Endothelial cell of umbilical vein (primary cell): ENCODE measurements around the gene SLC29A3. TPM values are rescaled to one million over a fixed set of nuclear protein-coding genes. Genes with fewer than 3 reads are reported as not detected.

Experiments
- BruUV-seq: library from RNA; stranded (reverse); fragments of 400-500 nt; replicated peaks from 2 replicates; lab custom pipeline; 2021; lab: Mats Ljungman, UMichigan
- CTCF ChIA-PET: fragments of 300-600, 350-600 bp; sonication (Branson Sonifier 250); formaldehyde crosslinking; loops from one replicate; lab custom pipeline; 2021; ENCODE audit warnings: antibody characterized with exemption, inconsistent platforms; lab: Charles Lee
- POLR2A ChIA-PET: fragments of 300-600, 350-600 bp; sonication (Branson Sonifier 250); formaldehyde crosslinking; loops from one replicate; lab custom pipeline; 2021; ENCODE audit warnings: antibody characterized with exemption, inconsistent platforms; lab: Charles Lee
- DNase-seq: peaks from one replicate; pipeline ENCODE4 v3.0.0-alpha.2; 2011; ENCODE audit warnings: low read depth, low spot score
- FAIRE-seq: peaks from 2 replicates; lab custom pipeline; 2011; peaks lifted over from hg19 to GRCh38; lab: Jason Lieb, UNC
- H2AFZ ChIP-seq: 2 replicates; pipeline ENCODE4 v1.6.0; 2012; ENCODE audit warnings: low read depth, low read length, control low read depth, inconsistent platforms
- H3K27ac ChIP-seq: 2 replicates; pipeline ENCODE4 v1.5.1; 2011; ENCODE audit warnings: low read depth, mild to moderate bottlenecking, control low read depth, low read length, moderate library complexity; ENCODE audit not compliant: insufficient read depth
- H3K27me3 ChIP-seq, 2 experiments: 2 replicates each; pipeline versions ENCODE4 v1.6.0 to v1.6.1; 2011; ENCODE audit warnings: low read length in 2 of 2, mixed read lengths in 1 of 2; ENCODE audit not compliant: control insufficient read depth in 2 of 2, insufficient read depth in 2 of 2
- H3K36me3 ChIP-seq, 2 experiments: 2 replicates in 1 of 2; 3 replicates in 1 of 2; pipeline ENCODE4 v1.5.1; 2011; ENCODE audit warnings: low read length in 2 of 2, mild to moderate bottlenecking in 1 of 2, moderate library complexity in 1 of 2; ENCODE audit not compliant: control insufficient read depth in 2 of 2, insufficient read depth in 2 of 2; ENCODE audit errors: extremely low read depth in 1 of 2
- H3K4me1 ChIP-seq: 3 replicates; pipeline ENCODE4 v1.5.1; 2011; ENCODE audit warnings: mild to moderate bottlenecking, low read length; ENCODE audit not compliant: control insufficient read depth, insufficient read depth; ENCODE audit errors: extremely low read depth
- H3K4me2 ChIP-seq: 2 replicates; pipeline ENCODE4 v1.6.1; 2011; ENCODE audit warnings: low read length, control low read depth, mixed read lengths; ENCODE audit not compliant: insufficient read depth
- H3K4me3 ChIP-seq, 3 experiments: fragments of 200-600 bp in 1 of 3; sonication (generic), shearing (Covaris generic) in 1 of 3; replicated peaks in 1 of 3; 2 replicates each; pipeline ENCODE4 v1.5.1; 2011 to 2016; ENCODE audit warnings: control low read depth in 3 of 3, low read length in 3 of 3, mild to moderate bottlenecking in 2 of 3, inconsistent platforms in 1 of 3, low read depth in 1 of 3, moderate library complexity in 1 of 3; ENCODE audit not compliant: insufficient read depth in 1 of 3
- H3K79me2 ChIP-seq: 2 replicates; pipeline ENCODE4 v1.6.0; 2012; ENCODE audit warnings: low read length, inconsistent platforms; ENCODE audit not compliant: control insufficient read depth, insufficient read depth
- H3K9ac ChIP-seq: replicated peaks from 2 replicates; pipeline ENCODE3; 2011; ENCODE audit warnings: low read length, control low read depth; ENCODE audit not compliant: insufficient read depth; ENCODE audit errors: extremely low read depth
- H3K9me1 ChIP-seq: replicated peaks from 3 replicates; pipeline ENCODE4 v1.6.0; 2011; ENCODE audit warnings: mild to moderate bottlenecking, low read length; ENCODE audit not compliant: control insufficient read depth, insufficient read depth; ENCODE audit errors: extremely low read depth
- H3K9me3 ChIP-seq: replicated peaks from 2 replicates; pipeline ENCODE4 v1.5.1; 2012; ENCODE audit warnings: low read length, inconsistent platforms; ENCODE audit not compliant: control insufficient read depth, insufficient read depth
- H4K20me1 ChIP-seq: replicated peaks from 2 replicates; pipeline ENCODE3; 2011; ENCODE audit warnings: mild to moderate bottlenecking, low read length; ENCODE audit not compliant: control insufficient read depth, insufficient read depth; ENCODE audit errors: extremely low read depth
- EZH2 ChIP-seq: IDR thresholded peaks from 2 replicates; pipeline ENCODE4 v1.6.1; 2012; ENCODE audit warnings: borderline replicate concordance, low read depth, mild to moderate bottlenecking, moderate library complexity, low read length, inconsistent platforms; ENCODE audit not compliant: severe bottlenecking
- FOS ChIP-seq: IDR thresholded peaks from 2 replicates; pipeline ENCODE4 v1.6.1; 2011; ENCODE audit warnings: mild to moderate bottlenecking, low read length, moderate library complexity, borderline replicate concordance; ENCODE audit not compliant: insufficient read depth
- GATA2 ChIP-seq: IDR thresholded peaks from 2 replicates; pipeline ENCODE4 v1.7.0; 2011; ENCODE audit warnings: low read depth, mild to moderate bottlenecking, moderate library complexity, mixed read lengths, low read length; ENCODE audit not compliant: insufficient read length, insufficient read depth
- JUN ChIP-seq: IDR thresholded peaks from 2 replicates; pipeline ENCODE4 v1.6.1; 2011; ENCODE audit warnings: borderline replicate concordance, low read depth; ENCODE audit not compliant: insufficient read length, insufficient read depth
- MYC ChIP-seq: IDR thresholded peaks from one replicate; pipeline ENCODE4 v1.6.1; 2011; ENCODE audit warnings: mild to moderate bottlenecking, low read depth, low read length
- POLR2A ChIP-seq: IDR thresholded peaks from 2 replicates; pipeline ENCODE4 v1.6.1; 2012; ENCODE audit warnings: low read depth, mild to moderate bottlenecking, control low read depth, low read length
- POLR2AphosphoS5 ChIP-seq: IDR thresholded peaks from 2 replicates; pipeline ENCODE4 v1.6.1; 2012; ENCODE audit warnings: low read depth, mild to moderate bottlenecking, control low read depth, low read length, moderate library complexity; ENCODE audit not compliant: insufficient read depth
- dilution Hi-C: fragments of 300-500 bp; cut with MboI; formaldehyde crosslinking; loops from one replicate; pipeline ENCODE4 v1.15.0; 2019; ENCODE audit warnings: low sequenced_read_pairs; ENCODE audit not compliant: extremely low pct_ligation_motif_present
- intact Hi-C: fragments of 100-400 bp; cut with micrococcal nuclease; formaldehyde crosslinking; loops from one replicate; pipeline ENCODE4 v1.10.0; 2022
- polyA plus RNA-seq, 4 experiments: library from polyadenylated mRNA; depleted of rRNA in 3 of 4; stranded (reverse) in 3 of 4; unstranded in 1 of 4; fragments of >200 nt; gene quantifications; 2 replicates each; pipeline versions ENCODE4 v1.2.1 to v1.2.3, GENCODE V29; 2011 to 2012; ENCODE audit warnings: missing spikeins in 1 of 4
- total RNA-seq: library from RNA; stranded (reverse); gene quantifications from 2 replicates; pipeline ENCODE4 v1.2.3, GENCODE V29; 2021
- TF ChIP-seq, protein P1 (sequence below), 2 donors: IDR thresholded peaks; 1 replicate in 1 of 2; 2 replicates in 1 of 2; pipeline ENCODE4 v1.5.1; 2011; ENCODE audit warnings: low read length in 2 of 2, mild to moderate bottlenecking in 2 of 2, moderate library complexity in 2 of 2, control low read depth in 1 of 2, inconsistent platforms in 1 of 2, low read depth in 1 of 2; ENCODE audit not compliant: insufficient read depth in 1 of 2; ENCODE audit errors: extremely low read depth in 1 of 2
- TF ChIP-seq, protein P2 (sequence below): IDR thresholded peaks from 2 replicates; pipeline ENCODE4 v1.6.1; 2011; ENCODE audit not compliant: insufficient read depth, insufficient read length

SLC29A3 gene
- total and polyA plus RNA-seq, 2 donors (not counting 3 experiments of a cell fraction or from before 2014, with no cell fraction given) = 5.0 to 9.1 TPM

DNA sequence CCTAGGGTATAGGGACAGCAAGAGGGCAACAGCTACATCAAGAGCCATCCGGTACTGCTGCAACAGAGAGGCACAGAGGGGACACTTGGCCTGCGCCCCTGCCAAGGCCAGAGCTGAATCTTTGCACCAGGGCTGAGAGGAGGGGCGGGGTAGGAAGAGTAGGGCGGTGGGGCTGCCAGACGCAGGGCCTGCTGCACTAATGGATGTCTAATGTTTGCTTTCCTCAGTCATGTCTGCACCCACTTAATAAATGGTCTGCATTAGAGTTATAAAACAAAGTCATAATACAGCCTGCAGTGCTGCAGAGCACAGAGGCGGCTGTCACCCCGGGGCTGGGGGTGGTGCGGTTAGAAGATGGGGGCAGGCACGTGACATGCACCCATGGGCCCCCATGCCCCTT lies 42.2 kb upstream of the SLC29A3 start:
- TF ChIP-seq JUN (no peak), POLR2A (no peak), FOS (no peak), MYC (no peak), GATA2 (no peak), POLR2AphosphoS5 (no peak), EZH2 (no peak)
- TF ChIP-seq, protein P1, sequence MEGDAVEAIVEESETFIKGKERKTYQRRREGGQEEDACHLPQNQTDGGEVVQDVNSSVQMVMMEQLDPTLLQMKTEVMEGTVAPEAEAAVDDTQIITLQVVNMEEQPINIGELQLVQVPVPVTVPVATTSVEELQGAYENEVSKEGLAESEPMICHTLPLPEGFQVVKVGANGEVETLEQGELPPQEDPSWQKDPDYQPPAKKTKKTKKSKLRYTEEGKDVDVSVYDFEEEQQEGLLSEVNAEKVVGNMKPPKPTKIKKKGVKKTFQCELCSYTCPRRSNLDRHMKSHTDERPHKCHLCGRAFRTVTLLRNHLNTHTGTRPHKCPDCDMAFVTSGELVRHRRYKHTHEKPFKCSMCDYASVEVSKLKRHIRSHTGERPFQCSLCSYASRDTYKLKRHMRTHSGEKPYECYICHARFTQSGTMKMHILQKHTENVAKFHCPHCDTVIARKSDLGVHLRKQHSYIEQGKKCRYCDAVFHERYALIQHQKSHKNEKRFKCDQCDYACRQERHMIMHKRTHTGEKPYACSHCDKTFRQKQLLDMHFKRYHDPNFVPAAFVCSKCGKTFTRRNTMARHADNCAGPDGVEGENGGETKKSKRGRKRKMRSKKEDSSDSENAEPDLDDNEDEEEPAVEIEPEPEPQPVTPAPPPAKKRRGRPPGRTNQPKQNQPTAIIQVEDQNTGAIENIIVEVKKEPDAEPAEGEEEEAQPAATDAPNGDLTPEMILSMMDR (IDR thresholded peaks at IDR 0.05; ENCODE audit: extremely low read depth in 1 of 2, insufficient read depth in 1 of 2, low read depth in 1 of 2, low read length in 2 of 2) = no peak
- TF ChIP-seq, protein P2, sequence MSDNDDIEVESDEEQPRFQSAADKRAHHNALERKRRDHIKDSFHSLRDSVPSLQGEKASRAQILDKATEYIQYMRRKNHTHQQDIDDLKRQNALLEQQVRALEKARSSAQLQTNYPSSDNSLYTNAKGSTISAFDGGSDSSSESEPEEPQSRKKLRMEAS = no peak
- Histone ChIP-seq H3K9me3 (no peaks in the 10 kb centered on the region), H3K4me3 (no peak overlapping the region), H3K9ac (no peak overlapping the region), H3K4me2 (no peak overlapping the region), H4K20me1 (no peaks in the 10 kb centered on the region), H2AFZ (no peak overlapping the region), H3K9me1 (no peaks in the 10 kb centered on the region), H3K27ac (no peak overlapping the region), H3K36me3 (no peaks in the 10 kb centered on the region), H3K79me2 (no peaks in the 10 kb centered on the region), H3K4me1 (peaks cover 9% of the 10 kb centered on the region), H3K27me3 (no peaks in the 10 kb centered on the region)
- no peak for DNase-seq
- ChIA-PET CTCF (interaction anchor here (1.4 kb wide), 2 partner anchors 14 to 374 kb away, joined by 3 to 5 read pairs; no protein-coding TSS in a partner anchor), POLR2A (no interaction called here)
- dilution Hi-C loops = no loop called here
- FAIRE-seq = no peak
- intact Hi-C loops = no loop called here
- BruUV-seq = no TSS peak
